GM12878 (cell line): ENCODE measurements around the gene ADGRF1. TPM values are rescaled to one million over a fixed set of nuclear protein-coding genes. Genes with fewer than 3 reads are reported as not detected.

Source experiments
- ATAC-seq: fragments of 200-7000 bp; cut with Tn5 transposase; 3 replicates; pipeline ENCODE4 v1.9.1; 2020; ENCODE audit warnings: mild to moderate bottlenecking, moderate library complexity
- BruUV-seq: library from RNA; stranded (reverse); fragments of 400-500 nt; replicated peaks from 2 replicates; lab custom pipeline; 2021; lab: Mats Ljungman, UMichigan
- CTCF ChIA-PET: fragments of 300-600 bp; sonication (Branson Sonifier 250); formaldehyde crosslinking; extraction: SDS; loops from one replicate; lab custom pipeline; 2021; ENCODE audit warnings: inconsistent platforms; lab: Yijun Ruan, JAX
- POLR2A ChIA-PET: fragments of 350-600 bp; formaldehyde crosslinking; extraction: SDS; loops from one replicate; lab custom pipeline; 2021; ENCODE audit warnings: inconsistent platforms; lab: Charles Lee
- RAD21 ChIA-PET: fragments of 300-600 bp; sonication (Branson Sonifier 250); formaldehyde crosslinking; loops from one replicate; lab custom pipeline; 2023; ENCODE audit warnings: antibody characterized with exemption; ENCODE audit not compliant: unreplicated experiment; lab: Charles Lee
- SMC1A ChIA-PET: fragments of 300-600 bp; sonication (Branson Sonifier 250); formaldehyde crosslinking; loops from one replicate; lab custom pipeline; 2023; ENCODE audit not compliant: unreplicated experiment, uncharacterized antibody; lab: Charles Lee
- DNase-seq: peaks from one replicate; pipeline ENCODE4 v3.0.0-alpha.2; 2011; ENCODE audit warnings: low read depth, low spot score
- FAIRE-seq: peaks from 3 replicates; lab custom pipeline; 2011; peaks lifted over from hg19 to GRCh38; lab: Jason Lieb, UNC
- H2AFZ ChIP-seq: 2 replicates; pipeline ENCODE4 v1.6.0; 2011; ENCODE audit warnings: low read depth, low read length, control low read depth; ENCODE audit not compliant: control insufficient read depth
- H3K27ac ChIP-seq: 2 replicates; pipeline ENCODE4 v1.5.1; 2011; ENCODE audit warnings: control low read depth; ENCODE audit not compliant: control insufficient read depth, insufficient read depth
- H3K27me3 ChIP-seq, 2 experiments: replicated peaks in 1 of 2; 2 replicates each; pipeline versions ENCODE4 v1.6.0 to v1.6.1; 2011; ENCODE audit warnings: low read length in 1 of 2; ENCODE audit not compliant: control insufficient read depth in 2 of 2, insufficient read depth in 2 of 2
- H3K36me3 ChIP-seq, 2 experiments: 2 replicates each; pipeline ENCODE4 v1.5.1; 2011; ENCODE audit warnings: low read length in 1 of 2; ENCODE audit not compliant: control insufficient read depth in 2 of 2, insufficient read depth in 2 of 2
- H3K4me1 ChIP-seq: 2 replicates; pipeline ENCODE4 v1.6.1; 2011; ENCODE audit warnings: mild to moderate bottlenecking, low read length, moderate library complexity, mixed read lengths; ENCODE audit not compliant: control insufficient read depth, insufficient read depth
- H3K4me2 ChIP-seq: 2 replicates; pipeline ENCODE4 v1.6.0; 2011; ENCODE audit warnings: control low read depth; ENCODE audit not compliant: control insufficient read depth, insufficient read depth
- H3K4me3 ChIP-seq: fragments of 200-600 bp; sonication (generic); 2 replicates; pipeline ENCODE4 v1.5.1; 2016
- H3K79me2 ChIP-seq: 2 replicates; pipeline ENCODE4 v1.6.0; 2011; ENCODE audit warnings: low read length; ENCODE audit not compliant: control insufficient read depth, insufficient read depth
- H3K9ac ChIP-seq: 2 replicates; pipeline ENCODE4 v1.8.0; 2011; ENCODE audit warnings: low read length, control low read depth, mixed read lengths; ENCODE audit not compliant: control insufficient read depth, insufficient read depth
- H3K9me3 ChIP-seq: replicated peaks from 3 replicates; pipeline ENCODE4 v1.5.1; 2011; ENCODE audit warnings: mild to moderate bottlenecking, low read length; ENCODE audit not compliant: control insufficient read depth, insufficient read depth
- H4K20me1 ChIP-seq: 2 replicates; pipeline ENCODE4 v1.6.0; 2011; ENCODE audit not compliant: control insufficient read depth, insufficient read depth
- CBFB ChIP-seq: IDR thresholded peaks from 2 replicates; pipeline ENCODE4 v1.6.1; 2016; ENCODE audit warnings: antibody characterized with exemption, low read depth
- NFYA ChIP-seq: IDR thresholded peaks from 2 replicates; pipeline ENCODE4 v1.6.1; 2011; ENCODE audit warnings: low read depth, mild to moderate bottlenecking, low read length, improper control_type of control experiment, borderline replicate concordance
- RCOR1 ChIP-seq: conservative IDR thresholded peaks from 2 replicates; pipeline ENCODE4 v1.6.1; 2012; ENCODE audit warnings: low read depth, low read length, improper control_type of control experiment
- WGBS: methylation state at CpG from one replicate; pipeline ENCODE4 v1.1.6; 2016; ENCODE audit warnings: low lambda C conversion rate; ENCODE audit not compliant: insufficient replicate concordance, insufficient coverage; ENCODE audit errors: missing lambda C conversion rate; 5-methylcytosine and 5-hydroxymethylcytosine counted together
- in situ Hi-C: fragments of 300-500 bp; cut with MboI; formaldehyde crosslinking; loops from 9 replicates; pipeline ENCODE4 v1.14.3; 2018; ENCODE audit warnings: mixed read lengths
- intact Hi-C: fragments of 100-400 bp; cut with micrococcal nuclease; formaldehyde crosslinking; loops from one replicate; pipeline ENCODE4 v1.14.2; 2022; ENCODE audit not compliant: unreplicated experiment
- polyA plus RNA-seq, 11 experiments: library from polyadenylated mRNA; depleted of rRNA in 4 of 11; unstranded in 6 of 11; stranded (reverse) in 5 of 11; fragments of >200 nt; fragmentation: Nextera tagmentation in 4 of 11; fragmentation: Illumina TruSeq in 1 of 11; extraction: Ambion mirVana in 4 of 11; extraction: Trizol in 1 of 11; gene quantifications; 1 replicate in 1 of 11; 2 replicates in 10 of 11; pipeline versions ENCODE4 v1.2.1 to v1.2.3, GENCODE V29; 2011 to 2016; ENCODE audit warnings: inconsistent platforms in 2 of 11, missing spikeins in 2 of 11, low read depth in 1 of 11
- total RNA-seq, 4 experiments: library from RNA; depleted of rRNA in 3 of 4; stranded (reverse); fragments of >200 nt in 3 of 4; fragmentation: Illumina TruSeq in 1 of 4; extraction: Trizol in 1 of 4; gene quantifications; 2 replicates each; pipeline versions ENCODE4 v1.2.1 to v1.2.3, GENCODE V29; 2013 to 2021
- TF ChIP-seq, protein P1 (sequence below): fragments of 150-350 bp; IDR thresholded peaks from 2 replicates; pipeline ENCODE4 v1.6.1; 2016; ENCODE audit warnings: low read depth, low read length
- TF ChIP-seq, protein P2 (sequence below), 3 experiments: IDR thresholded peaks in 2 of 3; conservative IDR thresholded peaks in 1 of 3; 2 replicates each; pipeline ENCODE4 v1.5.1; 2011; ENCODE audit warnings: low read depth in 3 of 3, low read length in 3 of 3, mild to moderate bottlenecking in 3 of 3, control low read depth in 2 of 3, moderate library complexity in 2 of 3, inconsistent platforms in 1 of 3, mixed read lengths in 1 of 3; ENCODE audit not compliant: control insufficient read depth in 2 of 3, insufficient read depth in 1 of 3; ENCODE audit errors: extremely low read depth in 1 of 3

Gene ADGRF1
- total and polyA plus RNA-seq, 10 of the 15 experiments (the other 5 are each of a cell fraction or from before 2014, with no cell fraction given): 0.05 TPM; not detected in 9

DNA sequence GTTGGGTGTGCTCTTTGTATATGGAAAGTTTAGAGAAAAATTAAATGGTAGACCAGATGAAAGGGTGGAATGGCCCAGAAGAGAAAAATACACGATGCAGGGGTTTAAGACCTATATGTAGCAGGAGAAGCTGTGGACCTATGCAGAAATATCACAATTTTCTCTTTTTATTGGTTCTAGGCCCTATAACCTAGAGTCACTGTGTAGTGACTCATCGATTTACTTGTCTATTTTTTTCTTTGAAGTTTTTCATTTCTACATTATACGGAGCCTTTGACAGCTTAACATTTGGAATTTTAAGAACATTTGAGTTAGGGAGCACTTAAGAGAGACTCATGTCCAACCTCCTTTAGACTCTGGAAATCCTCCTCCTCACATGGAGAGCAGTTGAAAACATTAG, 28.3 kb upstream of the ADGRF1 start:
- Histone ChIP-seq H3K9ac (no peak overlapping the region), H3K79me2 (no peaks in the 10 kb centered on the region), H3K9me3 (no peaks in the 10 kb centered on the region), H3K4me2 (no peak overlapping the region), H2AFZ (no peak overlapping the region), H4K20me1 (no peaks in the 10 kb centered on the region), H3K4me3 (no peak overlapping the region), H3K27me3 (no peaks in the 10 kb centered on the region), H3K36me3 (no peaks in the 10 kb centered on the region), H3K27ac (no peak overlapping the region), H3K4me1 (no peaks in the 10 kb centered on the region)
- no peak for TF ChIP-seq NFYA
- TF ChIP-seq, protein P1, sequence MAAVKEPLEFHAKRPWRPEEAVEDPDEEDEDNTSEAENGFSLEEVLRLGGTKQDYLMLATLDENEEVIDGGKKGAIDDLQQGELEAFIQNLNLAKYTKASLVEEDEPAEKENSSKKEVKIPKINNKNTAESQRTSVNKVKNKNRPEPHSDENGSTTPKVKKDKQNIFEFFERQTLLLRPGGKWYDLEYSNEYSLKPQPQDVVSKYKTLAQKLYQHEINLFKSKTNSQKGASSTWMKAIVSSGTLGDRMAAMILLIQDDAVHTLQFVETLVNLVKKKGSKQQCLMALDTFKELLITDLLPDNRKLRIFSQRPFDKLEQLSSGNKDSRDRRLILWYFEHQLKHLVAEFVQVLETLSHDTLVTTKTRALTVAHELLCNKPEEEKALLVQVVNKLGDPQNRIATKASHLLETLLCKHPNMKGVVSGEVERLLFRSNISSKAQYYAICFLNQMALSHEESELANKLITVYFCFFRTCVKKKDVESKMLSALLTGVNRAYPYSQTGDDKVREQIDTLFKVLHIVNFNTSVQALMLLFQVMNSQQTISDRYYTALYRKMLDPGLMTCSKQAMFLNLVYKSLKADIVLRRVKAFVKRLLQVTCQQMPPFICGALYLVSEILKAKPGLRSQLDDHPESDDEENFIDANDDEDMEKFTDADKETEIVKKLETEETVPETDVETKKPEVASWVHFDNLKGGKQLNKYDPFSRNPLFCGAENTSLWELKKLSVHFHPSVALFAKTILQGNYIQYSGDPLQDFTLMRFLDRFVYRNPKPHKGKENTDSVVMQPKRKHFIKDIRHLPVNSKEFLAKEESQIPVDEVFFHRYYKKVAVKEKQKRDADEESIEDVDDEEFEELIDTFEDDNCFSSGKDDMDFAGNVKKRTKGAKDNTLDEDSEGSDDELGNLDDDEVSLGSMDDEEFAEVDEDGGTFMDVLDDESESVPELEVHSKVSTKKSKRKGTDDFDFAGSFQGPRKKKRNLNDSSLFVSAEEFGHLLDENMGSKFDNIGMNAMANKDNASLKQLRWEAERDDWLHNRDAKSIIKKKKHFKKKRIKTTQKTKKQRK: no peak
- TF ChIP-seq, protein P2, sequence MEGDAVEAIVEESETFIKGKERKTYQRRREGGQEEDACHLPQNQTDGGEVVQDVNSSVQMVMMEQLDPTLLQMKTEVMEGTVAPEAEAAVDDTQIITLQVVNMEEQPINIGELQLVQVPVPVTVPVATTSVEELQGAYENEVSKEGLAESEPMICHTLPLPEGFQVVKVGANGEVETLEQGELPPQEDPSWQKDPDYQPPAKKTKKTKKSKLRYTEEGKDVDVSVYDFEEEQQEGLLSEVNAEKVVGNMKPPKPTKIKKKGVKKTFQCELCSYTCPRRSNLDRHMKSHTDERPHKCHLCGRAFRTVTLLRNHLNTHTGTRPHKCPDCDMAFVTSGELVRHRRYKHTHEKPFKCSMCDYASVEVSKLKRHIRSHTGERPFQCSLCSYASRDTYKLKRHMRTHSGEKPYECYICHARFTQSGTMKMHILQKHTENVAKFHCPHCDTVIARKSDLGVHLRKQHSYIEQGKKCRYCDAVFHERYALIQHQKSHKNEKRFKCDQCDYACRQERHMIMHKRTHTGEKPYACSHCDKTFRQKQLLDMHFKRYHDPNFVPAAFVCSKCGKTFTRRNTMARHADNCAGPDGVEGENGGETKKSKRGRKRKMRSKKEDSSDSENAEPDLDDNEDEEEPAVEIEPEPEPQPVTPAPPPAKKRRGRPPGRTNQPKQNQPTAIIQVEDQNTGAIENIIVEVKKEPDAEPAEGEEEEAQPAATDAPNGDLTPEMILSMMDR (IDR thresholded peaks at IDR 0.05 in 2 of 3, conservative IDR thresholded peaks at IDR 0.05 in 1 of 3; ENCODE audit: control insufficient read depth in 2 of 3, extremely low read depth in 1 of 3, insufficient read depth in 1 of 3, low read depth in 3 of 3, low read length in 3 of 3): no peak
- no peak for TF ChIP-seq CBFB
- TF ChIP-seq RCOR1: no peak
- DNase-seq (no peak), ATAC-seq (no peak), FAIRE-seq (no peak)
- POLR2A ChIA-PET: interaction anchor here (0.5 kb wide), 1 partner anchor 161 kb away, joined by 3 read pairs; no protein-coding TSS in a partner anchor
- RAD21 ChIA-PET: no interaction called here
- WGBS: 35% methylated on average over 3 of the region's 3 CpGs
- in situ Hi-C loops (no loop called here), intact Hi-C loops (no loop called here)
- CTCF ChIA-PET: no interaction called here
- BruUV-seq: no TSS peak
- SMC1A ChIA-PET: no interaction called here
